T-helper 1 cell (primary cell): ENCODE measurements around the gene PPP6R1.

Experiments
- DNase-seq, 5 donors: peaks; one replicate each; pipeline ENCODE4 v3.0.0-alpha.2; 2012 to 2020

Gene PPP6R1

DNA sequence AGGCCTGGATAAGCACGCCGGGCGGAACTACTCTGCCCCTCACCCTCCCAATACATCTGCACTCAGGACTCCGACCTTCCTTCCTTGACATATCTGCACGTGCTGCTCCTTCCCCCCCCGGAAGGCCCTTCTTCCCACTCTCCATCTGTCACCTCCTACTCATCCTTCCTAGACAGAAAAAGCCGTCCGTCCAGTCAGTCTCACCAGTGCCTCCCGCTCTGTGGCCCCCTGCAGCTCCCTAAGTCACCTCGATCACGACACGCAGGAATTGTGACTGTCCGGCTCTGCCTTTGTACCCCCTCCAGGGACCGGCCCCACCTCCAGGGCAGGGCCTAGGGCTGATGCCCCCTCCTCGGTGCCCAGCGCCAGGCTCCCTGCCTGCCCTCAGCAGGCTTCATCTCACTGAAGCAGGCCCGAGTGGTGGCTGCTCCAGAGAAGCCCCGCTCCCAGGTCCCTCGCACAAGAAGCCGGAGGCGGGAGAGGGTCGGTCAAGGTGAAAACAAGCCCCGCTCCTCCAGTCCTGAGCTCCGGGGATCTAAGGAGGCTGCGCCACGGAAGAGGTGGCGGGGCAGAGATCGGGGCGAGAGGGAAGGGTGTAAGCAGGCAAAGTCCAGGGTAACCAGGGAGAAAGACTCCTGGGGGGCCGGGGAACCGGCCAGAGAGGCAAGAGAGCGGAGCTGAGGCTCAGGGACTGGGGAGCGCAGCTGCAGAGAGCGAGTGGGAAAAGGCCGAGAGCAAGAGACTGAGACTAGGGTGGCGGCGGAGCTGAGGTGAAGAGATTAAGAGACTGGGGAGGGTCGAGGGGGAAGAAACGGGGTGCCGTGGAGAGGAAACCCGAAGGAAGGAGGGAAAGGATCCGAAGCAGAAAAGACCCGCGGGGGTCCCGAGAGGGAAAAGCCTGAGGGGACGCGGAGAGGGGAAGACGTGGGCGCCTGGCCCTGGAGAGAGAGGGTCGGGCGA lies 1.1 kb downstream of the PPP6R1 start:
- DNase-seq = no peak

DNA sequence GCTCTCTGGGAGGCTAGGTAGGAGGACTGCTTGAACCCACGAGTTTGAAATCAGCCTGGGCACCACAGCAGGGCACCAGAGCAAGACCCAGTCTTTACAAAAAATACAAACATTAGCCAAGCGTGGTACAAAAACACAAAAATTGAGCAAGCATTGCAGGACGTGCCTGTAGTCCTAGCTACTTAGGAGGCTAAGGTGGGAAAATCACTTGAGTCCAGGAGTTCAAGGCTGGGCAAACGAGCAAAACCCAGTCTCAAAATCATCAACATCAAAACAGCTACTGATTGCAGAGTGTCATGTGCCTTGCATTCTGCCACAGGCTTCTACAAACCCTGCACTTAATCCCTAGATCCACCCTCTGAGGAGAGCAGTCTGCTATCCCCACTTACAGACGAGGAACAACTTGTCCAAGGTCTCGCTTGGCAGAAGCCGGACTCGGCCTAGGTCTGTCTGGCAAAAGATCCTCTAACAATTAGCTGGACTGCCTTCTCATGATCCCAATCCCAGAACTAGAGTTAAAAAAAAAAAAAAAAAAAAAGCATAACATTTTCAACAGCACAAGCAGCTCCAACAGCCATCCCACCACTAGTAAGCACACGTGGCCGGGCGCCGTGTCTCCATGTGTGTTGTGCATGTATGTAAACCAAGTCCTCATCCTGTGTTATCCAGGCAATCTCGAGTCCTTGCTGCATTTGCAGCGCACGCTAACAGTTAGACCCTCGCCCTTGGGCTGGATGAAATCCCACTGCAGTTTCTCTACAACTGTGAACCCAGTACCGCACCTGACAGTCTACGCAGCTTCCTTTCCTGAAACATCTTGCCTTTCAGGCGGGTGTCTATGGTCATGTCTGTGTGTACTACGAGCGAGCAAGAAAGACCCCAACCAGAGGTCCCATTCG lies 2.0 kb downstream of the PPP6R1 start:
- no peak for DNase-seq

DNA sequence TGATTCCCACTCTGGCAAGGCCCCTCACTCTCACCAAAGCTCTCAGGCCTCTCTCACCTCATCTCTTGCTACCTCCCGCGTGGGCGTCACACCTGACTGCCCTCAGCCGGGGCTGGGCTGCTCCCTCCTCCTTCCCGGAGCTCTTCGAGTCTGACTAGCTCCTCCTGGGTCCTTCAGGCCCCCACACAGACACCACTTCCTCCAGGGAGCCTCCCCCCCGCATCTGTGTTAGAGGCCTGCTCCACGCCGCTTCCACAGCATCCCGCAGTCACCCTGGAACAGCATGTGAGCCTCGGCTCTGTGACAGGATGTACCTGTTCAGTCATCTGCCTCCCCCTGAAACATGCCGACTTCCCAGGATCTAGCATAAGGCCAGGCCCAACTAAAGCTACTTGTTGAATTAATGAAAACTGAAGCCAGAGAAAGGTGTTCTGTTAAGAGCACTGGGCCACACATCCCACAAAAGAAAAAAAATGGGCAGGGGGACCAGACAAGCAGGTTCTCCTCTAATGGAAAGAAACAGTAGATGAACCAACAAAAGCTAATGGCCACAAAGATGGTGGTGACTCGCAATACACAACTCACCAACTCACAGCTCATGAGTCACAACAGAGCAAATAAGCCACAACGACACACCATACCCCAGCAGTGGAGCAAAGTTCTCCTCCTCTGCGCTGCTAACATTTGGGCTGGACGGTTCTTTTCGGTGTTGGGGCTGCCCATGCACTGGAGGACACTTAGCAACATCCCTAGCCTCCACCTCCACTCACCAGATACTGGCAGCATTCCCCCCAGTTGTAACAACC lies 3.0 kb downstream of the PPP6R1 start:
- peak in 2 of 5 donors; percentile 32 to 62 for DNase-seq

DNA sequence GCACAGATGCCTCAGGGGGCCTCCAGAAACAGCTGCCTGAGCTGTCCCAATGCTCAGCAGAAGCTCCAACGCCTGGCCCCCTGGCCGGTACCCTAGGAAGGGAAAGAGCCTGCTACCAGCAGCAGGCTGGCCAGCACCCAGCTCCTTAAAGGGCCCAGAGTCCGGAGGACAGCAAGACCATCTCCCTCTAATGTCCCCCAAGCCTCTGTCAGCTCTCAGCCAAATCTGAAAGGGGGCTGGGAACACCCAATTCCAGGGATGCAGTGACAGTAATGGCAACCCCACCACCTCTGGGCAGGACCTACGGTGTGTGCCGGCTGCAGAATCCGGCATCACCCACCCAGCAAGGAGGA lies 4.2 kb downstream of the PPP6R1 start:
- DNase-seq = no peak

- DNase-seq = peak in 4 of 5 donors; percentile 41 to 84 (median 54)
Observed at GRCh38 chr19:55253842-55254624, 4.8 kb downstream of the PPP6R1 start.

DNA sequence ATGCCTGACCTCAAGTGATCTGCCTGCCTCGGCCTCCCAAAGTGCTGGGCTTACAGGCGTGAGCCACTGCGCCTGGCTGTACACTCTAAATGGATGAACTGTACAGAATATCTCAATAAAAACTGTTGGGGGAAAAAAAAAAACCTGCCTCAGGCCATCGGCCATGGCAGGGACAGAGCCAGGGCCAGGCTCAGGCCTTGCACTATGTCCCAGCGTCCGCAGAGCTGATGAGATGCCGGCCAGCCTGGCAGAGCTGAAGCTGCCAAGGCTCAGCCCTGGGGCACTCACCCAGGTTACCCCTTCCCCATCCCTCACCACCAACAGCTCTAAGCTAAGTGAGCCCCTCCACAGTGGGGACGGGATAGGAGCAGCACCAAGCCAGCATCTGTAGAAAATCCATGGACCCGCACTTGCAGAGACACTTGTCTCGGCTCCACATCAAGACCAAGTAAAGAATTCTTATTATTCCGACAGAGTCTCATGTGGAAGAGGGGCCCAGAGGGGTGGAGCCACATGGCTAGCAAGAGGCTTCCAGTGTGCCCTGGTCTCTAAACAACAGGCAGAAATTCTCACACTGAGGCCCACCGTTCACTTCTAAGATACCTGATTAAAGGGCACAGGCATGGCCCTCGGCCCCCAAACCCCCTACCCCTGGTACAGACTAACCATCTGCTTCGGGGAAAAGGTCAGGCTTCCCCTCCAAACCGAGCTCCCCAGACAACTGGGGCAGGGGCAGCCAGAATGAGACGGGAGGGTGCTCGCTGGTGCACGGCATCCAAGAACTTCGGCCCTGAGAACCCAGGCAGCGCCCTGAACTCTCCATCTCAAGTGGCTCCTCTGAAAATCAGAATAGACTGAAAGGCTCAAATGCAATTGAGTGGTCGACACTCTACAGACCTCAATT lies 5.8 kb downstream of the PPP6R1 start:
- no peak for DNase-seq

GRCh38 chr19:55251341-55252081 lies 7.3 kb downstream of the PPP6R1 start:
- DNase-seq = peak in 4 of 5 donors; percentile 25 to 70 (median 32)

- DNase-seq = no peak
Observed at GRCh38 chr19:55250262-55251036, 8.4 kb downstream of the PPP6R1 start.

DNA sequence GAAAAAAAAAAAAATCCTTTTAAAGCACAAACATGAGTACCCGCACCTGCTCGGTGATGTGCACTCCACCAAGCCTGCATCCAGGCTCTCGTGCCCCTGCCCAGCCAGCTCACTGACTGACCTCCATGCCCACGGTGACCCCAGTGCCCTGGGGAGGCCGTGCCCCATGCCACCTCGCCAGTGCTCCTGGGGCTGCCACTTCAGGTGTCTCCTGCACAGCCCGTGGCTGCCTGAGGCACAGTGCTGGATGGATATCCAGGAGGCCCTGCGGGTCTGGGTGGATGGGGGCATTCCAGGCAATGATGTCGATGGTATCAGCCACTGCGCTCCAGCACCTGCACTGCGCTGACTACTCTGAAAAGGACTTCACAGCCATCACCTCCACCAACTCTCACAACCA lies 9.0 kb downstream of the PPP6R1 start:
- DNase-seq = no peak

DNA sequence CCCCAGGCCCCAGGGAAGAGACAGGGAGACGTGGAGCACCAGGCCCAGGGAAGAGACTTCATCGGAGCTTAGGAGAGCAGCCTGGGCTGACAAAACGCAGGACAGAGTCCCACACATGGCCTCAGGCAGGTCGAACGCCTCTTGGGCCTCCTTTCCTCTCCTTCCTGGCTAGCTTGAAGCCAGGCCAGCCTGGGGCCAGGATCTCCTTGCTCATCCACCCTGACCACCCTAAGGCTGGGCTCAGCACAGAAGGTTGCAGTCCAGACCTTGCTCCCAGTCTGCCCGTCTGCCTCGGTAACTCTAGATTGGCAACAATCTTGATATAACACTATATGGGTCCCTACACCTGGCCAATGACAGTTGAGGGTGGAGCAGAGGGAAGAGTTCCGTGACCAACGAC lies 10.1 kb downstream of the PPP6R1 start:
- DNase-seq = no peak

DNA sequence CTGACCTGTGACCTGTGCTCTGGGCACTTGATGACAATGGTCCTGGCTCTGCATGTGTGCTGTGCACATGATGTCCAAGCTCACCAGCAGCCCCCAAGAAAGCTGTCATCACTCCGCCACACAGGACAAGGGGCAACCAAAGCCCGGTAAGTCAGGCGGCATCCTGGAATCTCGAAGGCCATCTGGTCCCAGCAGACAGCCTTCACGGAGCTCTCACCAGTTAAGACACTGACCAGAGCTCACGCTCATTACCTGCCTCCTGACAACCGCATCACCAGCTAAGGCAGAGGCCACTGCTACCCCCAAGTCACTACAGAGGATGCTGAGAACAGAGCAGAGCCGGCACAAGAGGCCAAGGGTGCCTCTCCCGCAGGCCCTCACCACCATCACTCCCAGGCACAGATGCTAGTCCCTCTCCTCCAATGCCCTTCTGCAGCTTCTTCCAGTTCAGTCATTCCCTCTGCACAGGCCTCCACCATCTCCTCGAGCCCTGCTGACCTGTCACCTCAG lies 10.6 kb downstream of the PPP6R1 start:
- DNase-seq = no peak

- DNase-seq = no peak
Observed at GRCh38 chr19:55247621-55248099, 11.2 kb downstream of the PPP6R1 start.

GRCh38 chr19:55246462-55247451 lies 12.1 kb downstream of the PPP6R1 start:
- no peak for DNase-seq

DNA sequence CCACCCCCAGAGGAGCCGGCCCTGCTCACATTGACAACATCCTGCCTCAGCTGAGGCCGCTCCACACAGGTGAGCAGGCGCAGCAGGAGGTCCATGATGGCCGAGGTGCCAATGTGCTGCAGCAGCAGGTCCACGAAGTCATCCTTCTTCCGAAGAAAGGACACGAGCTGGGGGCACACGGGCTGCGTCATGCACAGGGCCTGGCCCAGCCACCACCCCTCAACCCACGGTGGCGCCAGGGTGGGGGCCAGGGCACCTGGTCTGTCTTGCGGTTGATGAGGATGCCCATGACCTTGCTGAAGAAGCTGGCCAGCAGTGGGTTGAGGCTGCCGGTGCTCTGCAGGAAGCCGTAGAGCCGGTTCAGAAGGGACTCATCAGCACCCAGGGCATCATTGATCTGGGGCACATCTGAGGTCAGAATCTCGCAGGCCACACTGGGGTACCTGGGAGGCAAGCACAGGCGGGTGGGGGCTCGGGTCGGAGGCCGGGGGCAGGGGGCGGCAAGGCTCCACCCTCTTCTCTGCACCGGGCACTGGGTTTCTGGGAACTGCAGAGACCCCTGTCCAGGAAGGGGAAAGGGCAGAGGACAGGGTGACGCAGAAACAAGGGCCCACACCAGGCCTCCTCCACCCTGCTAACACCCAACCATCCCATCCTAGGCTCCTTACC lies 13.4 kb downstream of the PPP6R1 start:
- DNase-seq = no peak

DNA sequence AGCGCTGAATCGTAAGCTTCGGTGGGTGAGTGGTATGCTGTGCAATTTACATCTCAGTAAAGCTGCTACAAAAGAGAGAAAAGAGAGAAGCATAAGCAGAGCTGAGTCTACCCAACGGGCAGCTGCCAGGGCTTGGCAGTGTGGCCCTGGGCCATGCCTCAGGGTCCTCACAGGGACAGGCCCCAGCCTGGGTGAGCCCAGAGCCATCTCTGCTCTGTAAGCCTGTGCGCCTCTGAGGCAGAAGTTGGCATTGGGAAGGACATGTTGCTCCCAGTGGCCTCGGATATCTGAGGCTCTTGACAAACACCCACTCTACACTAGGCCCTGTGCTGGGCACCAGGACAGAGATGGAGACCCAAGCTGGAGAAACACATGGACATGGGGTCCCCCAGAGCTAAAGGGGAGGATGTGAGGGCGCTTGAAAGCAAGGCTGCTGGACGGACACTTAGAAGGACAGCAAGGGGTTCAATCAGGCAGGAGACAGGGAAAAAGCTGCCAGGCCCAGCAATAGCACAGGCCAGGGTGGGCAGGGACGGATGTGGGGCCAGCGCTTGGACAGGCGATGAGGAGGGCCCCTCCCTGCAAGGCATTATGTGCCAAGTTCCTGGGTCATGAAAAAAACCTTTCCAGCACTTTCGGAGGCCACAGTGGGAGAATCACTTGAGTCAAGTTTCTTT lies 14.7 kb downstream of the PPP6R1 start:
- DNase-seq = no peak

DNA sequence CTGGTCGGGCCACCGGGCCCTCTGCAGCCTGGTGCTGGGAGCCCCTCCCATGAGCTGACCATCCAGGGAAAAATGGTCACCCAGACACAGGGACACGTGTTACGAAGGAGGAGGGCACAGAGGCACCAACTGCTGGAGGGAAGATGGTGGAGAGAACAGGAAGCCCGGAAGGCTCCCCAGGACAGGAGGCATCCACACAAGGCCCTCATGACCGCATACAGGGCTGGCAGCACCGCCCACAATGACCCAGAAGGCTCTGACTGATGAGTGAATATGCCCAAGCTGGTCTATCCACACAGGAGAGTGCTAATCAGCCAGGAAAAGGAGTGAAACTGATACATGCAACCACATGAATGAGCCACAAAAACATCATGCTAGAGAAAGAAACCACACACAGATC lies 16.3 kb downstream of the PPP6R1 start:
- no peak for DNase-seq
